GM18502 (cell line): Measurements from ENCODE around the gene AHCYL2.
"Not testable (repeated sequence)": the region's sequence is repeated elsewhere in the genome, so short reads cannot be mapped to it uniquely, and the experiment has no call there.

Source experiments
- ATAC-seq: cut with Tn5 transposase; IDR thresholded peaks from one replicate; pipeline ENCODE4 v1.9.1; 2021; ENCODE audit warnings: mild to moderate bottlenecking; ENCODE audit not compliant: unreplicated experiment, poor library complexity

The AHCYL2 gene

DNA sequence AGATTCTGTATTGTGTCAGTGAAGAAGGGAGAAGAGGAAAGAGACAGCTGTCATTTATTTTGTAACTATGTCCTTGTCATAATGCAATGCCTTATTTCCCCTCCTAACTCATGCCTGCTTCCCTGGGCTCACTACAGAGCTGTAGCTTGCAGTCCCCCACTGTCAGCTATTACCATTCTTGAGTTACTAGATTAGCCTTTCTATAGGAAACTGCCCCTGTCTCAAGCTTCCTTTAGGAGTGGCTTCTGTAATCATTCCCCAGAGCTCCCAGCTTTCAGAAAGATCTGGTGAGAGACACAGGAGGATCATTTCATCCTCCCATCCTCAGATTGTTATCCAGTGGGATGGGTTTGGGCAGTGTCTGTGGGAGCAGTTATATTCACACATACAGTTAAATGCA, 245.1 kb downstream of the AHCYL2 start:
- no peak for ATAC-seq

DNA sequence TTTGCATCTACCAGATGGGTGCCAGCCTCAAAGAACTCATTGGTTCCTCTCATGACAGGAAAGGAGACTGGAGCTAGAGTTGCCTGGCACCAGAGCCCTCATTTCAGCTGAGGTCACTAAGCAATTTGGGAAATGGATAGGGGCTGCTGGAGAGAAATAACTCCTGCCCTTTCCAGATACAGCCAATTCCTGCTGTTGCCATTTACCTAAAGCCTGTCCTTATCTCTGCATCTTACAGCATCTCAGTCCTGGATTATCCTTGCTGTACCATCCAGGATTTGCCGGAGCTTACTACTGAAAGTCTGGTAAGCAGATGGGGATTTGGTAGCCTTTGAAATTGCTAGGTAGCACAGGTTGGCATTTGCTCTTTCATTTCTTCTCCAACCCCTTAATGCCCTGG, 245.6 kb downstream of the AHCYL2 start:
- no peak for ATAC-seq

DNA sequence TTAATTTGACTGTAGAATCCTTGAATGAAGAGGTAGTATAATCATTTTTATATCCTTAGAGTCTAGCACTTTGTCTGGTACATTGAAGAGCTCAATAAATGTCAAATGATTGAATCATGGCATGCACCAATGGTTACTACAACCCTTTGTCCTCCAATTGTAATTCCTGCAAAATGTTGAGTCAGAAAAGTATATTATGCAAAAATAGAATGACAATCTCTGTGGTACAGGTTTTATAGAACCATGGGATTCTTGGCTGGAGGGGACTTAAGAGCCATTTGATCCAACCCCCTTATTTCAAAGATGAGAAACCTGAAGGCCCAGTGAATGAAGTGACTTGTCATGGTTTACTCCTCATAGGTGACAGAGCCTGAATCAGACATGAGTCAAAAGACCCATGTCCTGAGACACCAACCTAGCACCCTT, 246.6 kb downstream of the AHCYL2 start:
- no peak for ATAC-seq

DNA sequence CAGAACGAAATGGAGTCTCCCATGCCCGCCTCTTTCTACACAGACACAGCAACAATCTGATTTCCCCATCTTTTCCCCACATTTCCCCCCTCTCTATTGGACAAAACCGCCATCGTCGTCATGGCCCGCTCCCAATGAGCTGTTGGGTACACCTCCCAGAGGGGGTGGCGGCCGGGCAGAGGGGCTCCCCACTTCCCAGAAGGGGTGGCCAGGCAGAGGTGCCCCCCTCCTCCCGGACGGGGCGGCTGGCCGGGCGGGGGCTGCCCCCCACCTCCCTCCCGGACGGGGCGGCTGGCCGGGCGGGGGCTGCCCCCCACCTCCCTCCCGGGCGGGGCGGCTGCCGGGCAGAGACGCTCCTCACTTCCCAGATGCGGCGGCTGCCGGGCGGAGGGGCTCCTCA, 251.1 kb downstream of the AHCYL2 start:
- ATAC-seq = not testable (repeated sequence)

DNA sequence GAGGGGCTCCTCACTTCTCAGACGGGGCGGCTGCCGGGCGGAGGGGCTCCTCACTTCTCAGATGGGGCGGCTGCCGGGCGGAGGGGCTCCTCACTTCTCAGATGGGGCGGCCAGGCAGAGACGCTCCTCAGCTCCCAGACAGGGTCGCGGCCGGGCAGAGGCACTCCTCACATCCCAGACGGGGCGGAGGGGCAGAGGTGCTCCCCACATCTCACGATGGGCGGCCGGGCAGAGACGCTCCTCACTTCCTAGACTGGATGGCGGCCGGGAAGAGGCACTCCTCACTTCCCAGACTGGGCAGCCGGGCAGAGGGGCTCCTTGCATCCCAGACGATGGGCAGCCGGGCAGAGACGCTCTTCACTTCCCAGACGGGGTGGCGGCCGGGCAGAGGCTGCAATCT, 251.6 kb downstream of the AHCYL2 start:
- ATAC-seq = not testable (repeated sequence)
